ENCODE results near the gene C6orf89. TPM values are rescaled to one million over a fixed set of nuclear protein-coding genes. Genes with fewer than 3 reads are reported as not detected.

C6orf89 gene
- total and polyA plus RNA-seq, 2 of the 8 experiments (the other 6 are each of a cell fraction or from before 2014, with no cell fraction given), result 4.6 to 12.3 TPM

DNA sequence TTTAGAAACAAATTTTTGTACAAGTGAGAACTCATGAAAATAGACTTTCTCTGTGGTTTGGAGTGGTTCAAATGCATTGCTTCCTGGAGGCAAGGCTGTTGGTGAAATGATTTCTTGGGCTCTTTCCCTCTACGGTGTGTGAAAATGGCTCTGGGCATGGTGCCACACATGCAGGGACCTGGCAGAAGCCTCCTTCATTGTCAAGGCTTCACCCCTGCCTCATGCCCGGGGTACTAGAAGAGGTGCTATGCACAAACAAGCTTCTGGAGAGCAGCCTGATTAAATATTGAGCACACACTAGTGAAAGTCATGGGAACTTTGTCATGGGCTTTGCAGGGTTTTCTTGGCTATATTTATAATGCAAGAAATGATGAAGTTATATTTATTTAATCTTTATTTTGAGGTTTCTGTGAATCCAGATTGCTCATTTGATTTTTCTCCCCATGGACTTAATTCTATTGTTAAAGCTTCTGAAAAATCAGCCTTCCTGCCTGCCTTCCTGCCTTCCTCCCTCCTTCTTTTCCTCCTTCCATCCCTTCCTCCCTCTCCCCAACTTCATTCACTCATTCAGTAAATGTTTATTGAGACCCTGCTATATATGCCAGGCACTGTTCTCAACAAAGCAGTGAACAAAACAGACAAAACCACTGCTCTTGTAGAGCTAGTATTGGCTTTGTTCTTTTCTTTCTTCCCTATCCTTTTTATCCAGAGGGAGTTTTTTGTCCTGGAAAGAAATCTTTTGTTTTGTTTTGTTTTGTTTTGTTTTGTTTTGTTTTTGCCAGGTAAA lies 21.0 kb downstream of the C6orf89 start (continued):
- TF ChIP-seq, protein P1, sequence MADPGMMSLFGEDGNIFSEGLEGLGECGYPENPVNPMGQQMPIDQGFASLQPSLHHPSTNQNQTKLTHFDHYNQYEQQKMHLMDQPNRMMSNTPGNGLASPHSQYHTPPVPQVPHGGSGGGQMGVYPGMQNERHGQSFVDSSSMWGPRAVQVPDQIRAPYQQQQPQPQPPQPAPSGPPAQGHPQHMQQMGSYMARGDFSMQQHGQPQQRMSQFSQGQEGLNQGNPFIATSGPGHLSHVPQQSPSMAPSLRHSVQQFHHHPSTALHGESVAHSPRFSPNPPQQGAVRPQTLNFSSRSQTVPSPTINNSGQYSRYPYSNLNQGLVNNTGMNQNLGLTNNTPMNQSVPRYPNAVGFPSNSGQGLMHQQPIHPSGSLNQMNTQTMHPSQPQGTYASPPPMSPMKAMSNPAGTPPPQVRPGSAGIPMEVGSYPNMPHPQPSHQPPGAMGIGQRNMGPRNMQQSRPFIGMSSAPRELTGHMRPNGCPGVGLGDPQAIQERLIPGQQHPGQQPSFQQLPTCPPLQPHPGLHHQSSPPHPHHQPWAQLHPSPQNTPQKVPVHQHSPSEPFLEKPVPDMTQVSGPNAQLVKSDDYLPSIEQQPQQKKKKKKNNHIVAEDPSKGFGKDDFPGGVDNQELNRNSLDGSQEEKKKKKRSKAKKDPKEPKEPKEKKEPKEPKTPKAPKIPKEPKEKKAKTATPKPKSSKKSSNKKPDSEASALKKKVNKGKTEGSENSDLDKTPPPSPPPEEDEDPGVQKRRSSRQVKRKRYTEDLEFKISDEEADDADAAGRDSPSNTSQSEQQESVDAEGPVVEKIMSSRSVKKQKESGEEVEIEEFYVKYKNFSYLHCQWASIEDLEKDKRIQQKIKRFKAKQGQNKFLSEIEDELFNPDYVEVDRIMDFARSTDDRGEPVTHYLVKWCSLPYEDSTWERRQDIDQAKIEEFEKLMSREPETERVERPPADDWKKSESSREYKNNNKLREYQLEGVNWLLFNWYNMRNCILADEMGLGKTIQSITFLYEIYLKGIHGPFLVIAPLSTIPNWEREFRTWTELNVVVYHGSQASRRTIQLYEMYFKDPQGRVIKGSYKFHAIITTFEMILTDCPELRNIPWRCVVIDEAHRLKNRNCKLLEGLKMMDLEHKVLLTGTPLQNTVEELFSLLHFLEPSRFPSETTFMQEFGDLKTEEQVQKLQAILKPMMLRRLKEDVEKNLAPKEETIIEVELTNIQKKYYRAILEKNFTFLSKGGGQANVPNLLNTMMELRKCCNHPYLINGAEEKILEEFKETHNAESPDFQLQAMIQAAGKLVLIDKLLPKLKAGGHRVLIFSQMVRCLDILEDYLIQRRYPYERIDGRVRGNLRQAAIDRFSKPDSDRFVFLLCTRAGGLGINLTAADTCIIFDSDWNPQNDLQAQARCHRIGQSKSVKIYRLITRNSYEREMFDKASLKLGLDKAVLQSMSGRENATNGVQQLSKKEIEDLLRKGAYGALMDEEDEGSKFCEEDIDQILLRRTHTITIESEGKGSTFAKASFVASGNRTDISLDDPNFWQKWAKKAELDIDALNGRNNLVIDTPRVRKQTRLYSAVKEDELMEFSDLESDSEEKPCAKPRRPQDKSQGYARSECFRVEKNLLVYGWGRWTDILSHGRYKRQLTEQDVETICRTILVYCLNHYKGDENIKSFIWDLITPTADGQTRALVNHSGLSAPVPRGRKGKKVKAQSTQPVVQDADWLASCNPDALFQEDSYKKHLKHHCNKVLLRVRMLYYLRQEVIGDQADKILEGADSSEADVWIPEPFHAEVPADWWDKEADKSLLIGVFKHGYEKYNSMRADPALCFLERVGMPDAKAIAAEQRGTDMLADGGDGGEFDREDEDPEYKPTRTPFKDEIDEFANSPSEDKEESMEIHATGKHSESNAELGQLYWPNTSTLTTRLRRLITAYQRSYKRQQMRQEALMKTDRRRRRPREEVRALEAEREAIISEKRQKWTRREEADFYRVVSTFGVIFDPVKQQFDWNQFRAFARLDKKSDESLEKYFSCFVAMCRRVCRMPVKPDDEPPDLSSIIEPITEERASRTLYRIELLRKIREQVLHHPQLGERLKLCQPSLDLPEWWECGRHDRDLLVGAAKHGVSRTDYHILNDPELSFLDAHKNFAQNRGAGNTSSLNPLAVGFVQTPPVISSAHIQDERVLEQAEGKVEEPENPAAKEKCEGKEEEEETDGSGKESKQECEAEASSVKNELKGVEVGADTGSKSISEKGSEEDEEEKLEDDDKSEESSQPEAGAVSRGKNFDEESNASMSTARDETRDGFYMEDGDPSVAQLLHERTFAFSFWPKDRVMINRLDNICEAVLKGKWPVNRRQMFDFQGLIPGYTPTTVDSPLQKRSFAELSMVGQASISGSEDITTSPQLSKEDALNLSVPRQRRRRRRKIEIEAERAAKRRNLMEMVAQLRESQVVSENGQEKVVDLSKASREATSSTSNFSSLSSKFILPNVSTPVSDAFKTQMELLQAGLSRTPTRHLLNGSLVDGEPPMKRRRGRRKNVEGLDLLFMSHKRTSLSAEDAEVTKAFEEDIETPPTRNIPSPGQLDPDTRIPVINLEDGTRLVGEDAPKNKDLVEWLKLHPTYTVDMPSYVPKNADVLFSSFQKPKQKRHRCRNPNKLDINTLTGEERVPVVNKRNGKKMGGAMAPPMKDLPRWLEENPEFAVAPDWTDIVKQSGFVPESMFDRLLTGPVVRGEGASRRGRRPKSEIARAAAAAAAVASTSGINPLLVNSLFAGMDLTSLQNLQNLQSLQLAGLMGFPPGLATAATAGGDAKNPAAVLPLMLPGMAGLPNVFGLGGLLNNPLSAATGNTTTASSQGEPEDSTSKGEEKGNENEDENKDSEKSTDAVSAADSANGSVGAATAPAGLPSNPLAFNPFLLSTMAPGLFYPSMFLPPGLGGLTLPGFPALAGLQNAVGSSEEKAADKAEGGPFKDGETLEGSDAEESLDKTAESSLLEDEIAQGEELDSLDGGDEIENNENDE (IDR thresholded peaks at IDR 0.05; ENCODE audit: insufficient replicate concordance, low read length), result no peak
- TF ChIP-seq, protein P2, sequence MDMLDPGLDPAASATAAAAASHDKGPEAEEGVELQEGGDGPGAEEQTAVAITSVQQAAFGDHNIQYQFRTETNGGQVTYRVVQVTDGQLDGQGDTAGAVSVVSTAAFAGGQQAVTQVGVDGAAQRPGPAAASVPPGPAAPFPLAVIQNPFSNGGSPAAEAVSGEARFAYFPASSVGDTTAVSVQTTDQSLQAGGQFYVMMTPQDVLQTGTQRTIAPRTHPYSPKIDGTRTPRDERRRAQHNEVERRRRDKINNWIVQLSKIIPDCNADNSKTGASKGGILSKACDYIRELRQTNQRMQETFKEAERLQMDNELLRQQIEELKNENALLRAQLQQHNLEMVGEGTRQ (IDR thresholded peaks at IDR 0.05; ENCODE audit: low read length), result no peak
- TF ChIP-seq SP2 (IDR thresholded peaks at IDR 0.05; ENCODE audit: low read length) (no peak), PHF8 (conservative IDR thresholded peaks at IDR 0.05; ENCODE audit: low read depth, low read length) (no peak), SUZ12 (IDR thresholded peaks at IDR 0.05; ENCODE audit: low read length) (no peak), FOSL1 (IDR thresholded peaks at IDR 0.05; ENCODE audit: insufficient read depth, low read depth, low read length) (no peak), SRF (IDR thresholded peaks at IDR 0.05; ENCODE audit: low read depth, low read length) (no peak)
